B cell (primary cell): ENCODE data around the gene CD6.

Experiments used
- EZH2 ChIP-seq: IDR thresholded peaks from 2 replicates; pipeline ENCODE4 v1.6.1; 2012; ENCODE audit warnings: borderline replicate concordance, low read depth, mild to moderate bottlenecking, moderate library complexity, low read length; ENCODE audit not compliant: insufficient read depth, poor library complexity, severe bottlenecking
- TF ChIP-seq, protein P1 (sequence below): fragments of 200-600 bp; IDR thresholded peaks from one replicate; pipeline ENCODE4 v1.8.0; 2022; ENCODE audit warnings: antibody characterized with exemption, mild to moderate bottlenecking

DNA sequence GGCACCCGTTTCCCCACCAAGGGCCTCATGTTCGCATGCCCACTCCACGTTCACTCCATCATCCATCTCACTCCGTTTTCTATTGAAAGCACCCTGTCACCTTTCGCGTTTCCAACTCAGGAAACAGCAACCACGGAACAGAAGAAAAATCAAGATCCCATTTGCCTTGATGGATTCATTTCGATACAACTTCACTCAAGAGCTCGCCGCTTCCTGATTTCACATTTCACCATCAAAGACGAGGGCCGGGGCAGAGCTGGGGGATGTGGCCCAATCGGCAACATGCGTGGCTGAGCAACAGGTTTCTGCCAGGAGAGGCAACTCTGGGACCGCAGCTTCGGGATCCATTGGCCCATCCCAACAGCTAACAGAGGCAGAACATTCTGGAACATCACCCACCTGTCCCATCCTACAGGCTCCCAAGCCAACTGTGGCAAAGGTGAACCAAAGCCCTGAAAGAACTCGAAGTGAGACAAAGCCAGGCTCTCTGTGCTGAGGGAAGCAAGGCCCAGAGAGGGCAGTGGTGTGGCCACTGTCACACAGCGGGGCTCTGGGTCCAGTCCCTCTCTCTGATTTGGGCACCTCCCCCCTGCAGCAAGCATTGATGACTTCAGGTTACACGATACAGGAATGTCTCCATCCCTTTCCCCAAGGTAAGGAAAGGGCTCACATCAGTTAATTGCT is 94.6 kb downstream of the CD6 start:
- TF ChIP-seq, protein P1, sequence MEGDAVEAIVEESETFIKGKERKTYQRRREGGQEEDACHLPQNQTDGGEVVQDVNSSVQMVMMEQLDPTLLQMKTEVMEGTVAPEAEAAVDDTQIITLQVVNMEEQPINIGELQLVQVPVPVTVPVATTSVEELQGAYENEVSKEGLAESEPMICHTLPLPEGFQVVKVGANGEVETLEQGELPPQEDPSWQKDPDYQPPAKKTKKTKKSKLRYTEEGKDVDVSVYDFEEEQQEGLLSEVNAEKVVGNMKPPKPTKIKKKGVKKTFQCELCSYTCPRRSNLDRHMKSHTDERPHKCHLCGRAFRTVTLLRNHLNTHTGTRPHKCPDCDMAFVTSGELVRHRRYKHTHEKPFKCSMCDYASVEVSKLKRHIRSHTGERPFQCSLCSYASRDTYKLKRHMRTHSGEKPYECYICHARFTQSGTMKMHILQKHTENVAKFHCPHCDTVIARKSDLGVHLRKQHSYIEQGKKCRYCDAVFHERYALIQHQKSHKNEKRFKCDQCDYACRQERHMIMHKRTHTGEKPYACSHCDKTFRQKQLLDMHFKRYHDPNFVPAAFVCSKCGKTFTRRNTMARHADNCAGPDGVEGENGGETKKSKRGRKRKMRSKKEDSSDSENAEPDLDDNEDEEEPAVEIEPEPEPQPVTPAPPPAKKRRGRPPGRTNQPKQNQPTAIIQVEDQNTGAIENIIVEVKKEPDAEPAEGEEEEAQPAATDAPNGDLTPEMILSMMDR: no peak
- no peak for TF ChIP-seq EZH2
